Left ventricle myocardium inferior (tissue), 1 donor: ENCODE data around the gene PNPLA6. TPM values are rescaled to one million over a fixed set of nuclear protein-coding genes. Genes with fewer than 3 reads are reported as not detected.

ENCODE experiments used
- DNase-seq: peaks from one replicate; pipeline ENCODE4 v3.0.0-alpha.2; 2020
- H3K27ac ChIP-seq: fragments of 200-600 bp; replicated peaks from 2 replicates; pipeline ENCODE4 v1.8.0; 2021
- H3K27me3 ChIP-seq: fragments of 200-600 bp; 2 replicates; pipeline ENCODE4 v1.8.0; 2021; ENCODE audit warnings: low read depth
- H3K36me3 ChIP-seq: fragments of 200-600 bp; 2 replicates; pipeline ENCODE4 v1.8.0; 2021
- H3K4me1 ChIP-seq: fragments of 200-600 bp; 2 replicates; pipeline ENCODE4 v1.8.0; 2021
- H3K4me3 ChIP-seq: fragments of 200-600 bp; 2 replicates; pipeline ENCODE4 v1.8.0; 2021; ENCODE audit warnings: mild to moderate bottlenecking, moderate library complexity
- H3K9me3 ChIP-seq: fragments of 200-600 bp; replicated peaks from 2 replicates; pipeline ENCODE4 v1.8.0; 2021
- intact Hi-C: fragments of 100-400 bp; cut with micrococcal nuclease; formaldehyde crosslinking; loops from one replicate; pipeline ENCODE4 v1.11.0; 2022
- long read RNA-seq: library from polyadenylated mRNA; unstranded; transcript quantifications from one replicate; pipeline ENCODE4 v2.0.0, GENCODE V29; 2021
- total RNA-seq: library from RNA; stranded (reverse); fragmentation: NEBNext Ultra II Directional; extraction: Animal tissue kit (Norgen Biotek cat#: 25700); gene quantifications from one replicate; pipeline ENCODE4 v1.2.1, GENCODE V29; 2021
- TF ChIP-seq, protein P1 (sequence below): fragments of 200-600 bp; IDR thresholded peaks from 2 replicates; pipeline ENCODE4 v1.8.0; 2021; ENCODE audit warnings: antibody characterized with exemption, mild to moderate bottlenecking, borderline replicate concordance
- donor health status: DM: no; HTN: yes; CAD: no; lungs with severe emphysema.

Gene PNPLA6
- total RNA-seq, result 52.7 TPM
- long read RNA-seq, full-length matches to known transcripts, result 25 of 128 reads
- long read RNA-seq, partial matches to known transcripts, result 77 of 128 reads
- long read RNA-seq, other reads (novel, unspliced or antisense), result 26 of 128 reads

GRCh38 chr19:7535047-7535997, at the start of gene PNPLA6:
TSS of gene PNPLA6 (plus strand) at chr19:7535717. CDS start at chr19:7535789, 72 bp downstream.
- Histone ChIP-seq H3K4me1 (peaks cover 38% of the 10 kb centered on the region), H3K36me3 (peaks cover 50% of the 10 kb centered on the region), H3K4me3 (peak within 1 kb of the TSS; percentile 95), H3K27me3 (no peaks in the 10 kb centered on the region), H3K9me3 (no peaks in the 10 kb centered on the region), H3K27ac (peak within 1 kb of the TSS; percentile 93)
- intact Hi-C loops, result no loop called here
- peak; percentile 98 for DNase-seq
- TF ChIP-seq, protein P1, sequence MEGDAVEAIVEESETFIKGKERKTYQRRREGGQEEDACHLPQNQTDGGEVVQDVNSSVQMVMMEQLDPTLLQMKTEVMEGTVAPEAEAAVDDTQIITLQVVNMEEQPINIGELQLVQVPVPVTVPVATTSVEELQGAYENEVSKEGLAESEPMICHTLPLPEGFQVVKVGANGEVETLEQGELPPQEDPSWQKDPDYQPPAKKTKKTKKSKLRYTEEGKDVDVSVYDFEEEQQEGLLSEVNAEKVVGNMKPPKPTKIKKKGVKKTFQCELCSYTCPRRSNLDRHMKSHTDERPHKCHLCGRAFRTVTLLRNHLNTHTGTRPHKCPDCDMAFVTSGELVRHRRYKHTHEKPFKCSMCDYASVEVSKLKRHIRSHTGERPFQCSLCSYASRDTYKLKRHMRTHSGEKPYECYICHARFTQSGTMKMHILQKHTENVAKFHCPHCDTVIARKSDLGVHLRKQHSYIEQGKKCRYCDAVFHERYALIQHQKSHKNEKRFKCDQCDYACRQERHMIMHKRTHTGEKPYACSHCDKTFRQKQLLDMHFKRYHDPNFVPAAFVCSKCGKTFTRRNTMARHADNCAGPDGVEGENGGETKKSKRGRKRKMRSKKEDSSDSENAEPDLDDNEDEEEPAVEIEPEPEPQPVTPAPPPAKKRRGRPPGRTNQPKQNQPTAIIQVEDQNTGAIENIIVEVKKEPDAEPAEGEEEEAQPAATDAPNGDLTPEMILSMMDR, result no peak

DNA sequence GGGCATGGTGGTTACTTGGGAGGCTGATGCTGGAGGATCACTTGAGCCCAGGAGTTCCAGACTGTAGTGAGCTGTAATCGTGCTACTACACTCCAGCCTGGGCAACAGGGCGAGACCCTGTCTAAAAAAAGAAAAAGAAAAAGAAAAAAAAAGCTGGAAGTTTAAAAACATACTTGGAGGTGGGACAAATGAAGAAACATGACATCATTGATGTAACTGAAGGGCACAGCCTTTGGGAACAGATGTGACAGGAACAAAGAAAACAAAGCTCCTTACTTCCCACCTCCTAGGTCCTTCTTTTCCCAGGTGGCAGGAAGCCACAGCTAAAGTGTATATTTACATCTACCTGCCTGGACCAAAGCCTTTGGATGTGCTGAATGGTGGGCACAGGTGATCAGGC, 48.6 kb upstream of the PNPLA6 start:
- Histone ChIP-seq H3K27ac (no peak overlapping the region), H3K9me3 (no peaks in the 10 kb centered on the region), H3K27me3 (no peaks in the 10 kb centered on the region), H3K4me3 (no peak overlapping the region), H3K4me1 (peaks cover 29% of the 10 kb centered on the region), H3K36me3 (peaks cover 2% of the 10 kb centered on the region)
- intact Hi-C loops, result no loop called here
- TF ChIP-seq, protein P1, result no peak
- no peak for DNase-seq

DNA sequence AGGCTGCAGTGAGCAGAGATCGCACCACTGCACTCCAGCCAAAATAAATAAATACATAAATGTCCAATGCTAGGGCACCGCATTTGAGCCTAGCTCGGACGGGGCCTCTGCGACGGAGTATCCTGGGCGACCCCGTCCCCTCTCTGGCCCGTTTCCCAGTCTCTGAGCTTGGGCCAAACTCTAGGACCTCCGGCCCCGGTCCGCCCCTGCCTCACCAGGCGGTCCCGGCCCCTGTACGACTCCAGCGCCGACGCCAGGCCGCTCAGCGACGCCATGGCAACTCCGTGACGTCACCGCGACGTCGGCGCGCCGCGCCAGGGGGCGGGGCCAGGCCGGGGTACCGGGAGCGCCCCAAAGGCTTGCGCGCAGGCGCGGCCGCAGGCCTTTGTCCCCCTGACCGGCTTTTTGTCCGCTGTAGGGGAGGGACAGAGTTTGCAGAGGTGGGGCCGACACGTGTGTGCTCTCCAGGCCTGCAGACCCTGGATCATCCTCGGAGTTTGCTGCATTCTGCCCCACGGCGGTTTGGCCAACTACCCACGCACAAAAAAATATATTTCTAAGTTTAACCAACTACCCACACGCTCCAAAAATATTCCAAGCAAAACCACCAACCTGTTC, 46.7 kb upstream of the PNPLA6 start, which contains the start of gene PEX11G:
Gene PEX11G (minus strand): TSS at position 300 of the 618 bp plus-strand sequence. CDS start 25 bp downstream, at position 275.
- Histone ChIP-seq H3K27ac (peak within 1 kb of the TSS; percentile 76), H3K27me3 (no peaks in the 10 kb centered on the region), H3K4me3 (peak within 1 kb of the TSS; percentile 71), H3K9me3 (no peaks in the 10 kb centered on the region), H3K4me1 (peaks cover 13% of the 10 kb centered on the region), H3K36me3 (no peaks in the 10 kb centered on the region)
- TF ChIP-seq, protein P1, result no peak
- peak; percentile 93 for DNase-seq
- intact Hi-C loops, result no loop called here

GRCh38 chr19:7489609-7490044, 45.9 kb upstream of the PNPLA6 start:
- Histone ChIP-seq H3K27me3 (no peaks in the 10 kb centered on the region), H3K27ac (peak overlapping the region; percentile 76), H3K4me3 (peak overlapping the region; percentile 71)

GRCh38 chr19:7492142-7492541, 43.4 kb upstream of the PNPLA6 start:
- TF ChIP-seq, protein P1, result no peak
- intact Hi-C loops, result no loop called here
- H3K27ac ChIP-seq, result no peak overlapping the region

More at GRCh38 chr19:7489609-7490044, 45.9 kb upstream of the PNPLA6 start:
- Histone ChIP-seq H3K9me3 (no peaks in the 10 kb centered on the region), H3K36me3 (no peaks in the 10 kb centered on the region), H3K4me1 (peaks cover 21% of the 10 kb centered on the region)
- intact Hi-C loops, result no loop called here
- TF ChIP-seq, protein P1, result no peak
- no peak for DNase-seq

More at GRCh38 chr19:7492142-7492541, 43.4 kb upstream of the PNPLA6 start:
- H3K36me3 ChIP-seq, result no peaks in the 10 kb centered on the region
- H3K4me3 ChIP-seq, result no peak overlapping the region
- DNase-seq, result no peak
- no peaks in the 10 kb centered on the region for H3K9me3 ChIP-seq
- no peaks in the 10 kb centered on the region for H3K27me3 ChIP-seq
- peaks cover 26% of the 10 kb centered on the region for H3K4me1 ChIP-seq
